Activated gamma-delta T cell treated with Interleukin-2 at 50 U/mL for 16 hours (primary cell): ENCODE results near the gene CDC73.

Experiments used
- DNase-seq: peaks from one replicate; pipeline ENCODE4 v3.0.0-alpha.2; 2020

CDC73 gene

DNA sequence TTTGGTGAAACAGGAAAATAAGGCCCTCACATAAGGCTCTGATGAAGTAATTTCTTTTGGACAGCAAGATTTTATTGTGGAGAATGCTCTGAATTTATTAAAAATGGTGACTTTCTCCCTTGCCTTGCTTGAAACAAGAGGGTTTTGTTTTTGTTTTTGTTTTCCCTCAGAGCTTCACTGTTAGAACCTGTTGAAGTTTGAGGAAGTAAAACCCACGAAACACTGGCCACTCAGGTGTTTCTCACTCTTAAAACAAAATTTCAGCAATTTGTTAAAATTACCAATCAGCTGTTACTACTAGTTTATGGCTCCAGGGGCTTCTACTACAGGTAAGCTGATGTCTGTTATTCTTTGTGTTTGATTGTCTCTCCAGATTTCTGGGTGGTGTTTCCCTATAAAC lies 177.2 kb downstream of the CDC73 start:
- DNase-seq: no peak

DNA sequence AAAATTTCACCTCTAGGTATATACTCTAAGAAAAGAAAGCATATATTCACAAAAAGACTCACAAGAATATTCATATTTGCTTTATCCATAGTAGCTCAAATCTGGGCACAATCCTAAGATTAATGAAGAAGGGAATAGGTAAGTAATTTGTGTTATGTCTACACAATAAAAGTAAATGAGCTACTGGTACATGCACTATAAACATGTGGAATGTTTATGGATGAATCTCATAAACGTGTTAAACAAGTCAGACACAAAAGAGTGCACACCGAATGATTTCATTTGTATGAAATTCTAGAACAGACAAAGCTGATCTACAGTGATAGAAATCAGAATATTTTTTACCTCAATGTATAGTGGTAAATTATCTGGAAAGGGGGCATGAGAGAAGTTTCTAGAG lies 179.9 kb downstream of the CDC73 start:
- DNase-seq: no peak

DNA sequence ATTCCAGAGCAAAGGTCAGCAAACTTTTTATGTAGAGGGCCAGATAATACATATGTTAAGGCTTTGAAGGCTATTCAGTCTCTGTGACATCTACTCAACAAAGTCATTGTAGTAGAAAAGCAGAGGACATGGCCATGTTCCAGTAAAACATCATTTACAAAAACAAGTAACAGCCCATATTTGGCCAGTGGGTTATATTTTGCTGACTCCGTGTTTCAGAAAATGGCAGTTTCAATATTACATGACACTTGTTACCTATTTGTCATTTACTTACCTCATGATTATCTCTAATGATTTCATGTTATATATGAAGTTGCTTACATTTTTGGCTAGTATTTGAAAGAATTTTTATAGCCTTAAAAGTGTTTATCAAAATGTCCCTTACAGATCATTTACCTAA lies 182.0 kb downstream of the CDC73 start:
- DNase-seq: no peak
